Left hindlimb (tissue), 1 donor: Measurements from ENCODE around the gene EDN1.

Experiments
- DNase-seq: peaks from one replicate; pipeline ENCODE4 v3.0.0-alpha.2; 2018

EDN1 gene

DNA sequence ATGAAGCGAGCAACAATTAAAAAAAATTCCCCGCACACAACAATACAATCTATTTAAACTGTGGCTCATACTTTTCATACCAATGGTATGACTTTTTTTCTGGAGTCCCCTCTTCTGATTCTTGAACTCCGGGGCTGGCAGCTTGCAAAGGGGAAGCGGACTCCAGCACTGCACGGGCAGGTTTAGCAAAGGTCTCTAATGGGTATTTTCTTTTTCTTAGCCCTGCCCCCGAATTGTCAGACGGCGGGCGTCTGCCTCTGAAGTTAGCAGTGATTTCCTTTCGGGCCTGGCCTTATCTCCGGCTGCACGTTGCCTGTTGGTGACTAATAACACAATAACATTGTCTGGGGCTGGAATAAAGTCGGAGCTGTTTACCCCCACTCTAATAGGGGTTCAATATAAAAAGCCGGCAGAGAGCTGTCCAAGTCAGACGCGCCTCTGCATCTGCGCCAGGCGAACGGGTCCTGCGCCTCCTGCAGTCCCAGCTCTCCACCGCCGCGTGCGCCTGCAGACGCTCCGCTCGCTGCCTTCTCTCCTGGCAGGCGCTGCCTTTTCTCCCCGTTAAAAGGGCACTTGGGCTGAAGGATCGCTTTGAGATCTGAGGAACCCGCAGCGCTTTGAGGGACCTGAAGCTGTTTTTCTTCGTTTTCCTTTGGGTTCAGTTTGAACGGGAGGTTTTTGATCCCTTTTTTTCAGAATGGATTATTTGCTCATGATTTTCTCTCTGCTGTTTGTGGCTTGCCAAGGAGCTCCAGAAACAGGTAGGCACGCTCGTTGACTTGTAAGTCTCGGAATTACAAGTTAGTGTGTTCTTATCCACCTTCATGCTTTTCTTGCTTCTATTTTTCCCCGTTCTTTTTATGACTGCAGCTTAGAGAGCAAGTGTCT lies at the start of gene EDN1:
Gene EDN1, plus strand, starts transcription at position 429 of the 888 bp plus-strand sequence. Its CDS starts 269 bp downstream, at position 698.
- DNase-seq = peak; percentile 78

DNA sequence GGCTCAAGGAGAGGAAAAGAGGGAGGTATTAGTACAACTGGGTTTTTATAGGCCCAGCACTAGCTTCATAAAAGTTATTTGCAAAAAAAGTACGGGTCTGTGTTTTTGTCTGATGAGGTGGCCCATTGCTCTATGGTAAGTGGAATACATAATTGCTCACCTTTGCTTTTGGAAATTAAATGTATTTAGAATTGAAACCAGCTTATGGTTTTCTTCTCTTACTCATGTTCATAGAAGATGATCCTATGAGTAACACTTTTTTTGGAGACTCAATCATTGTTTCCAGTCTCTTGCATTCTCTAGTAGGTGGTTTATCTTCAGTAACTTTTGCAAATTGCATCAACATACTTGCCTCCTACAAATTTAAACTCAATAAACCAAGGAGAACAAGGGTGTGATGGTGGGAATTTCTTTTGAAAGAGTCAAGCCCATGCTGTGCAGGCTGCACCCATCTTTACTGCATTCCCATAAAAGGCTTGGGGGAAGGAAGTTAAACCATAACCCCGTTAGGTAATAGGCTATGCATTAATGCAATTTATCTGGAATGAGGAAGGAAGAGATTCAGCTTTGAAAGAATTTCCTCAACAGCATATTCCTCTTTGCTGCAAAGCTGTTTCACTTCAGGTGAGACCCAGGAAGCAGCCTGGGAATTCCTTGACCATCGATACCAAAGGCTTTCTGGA lies 48.5 kb upstream of the EDN1 start:
- no peak for DNase-seq

DNA sequence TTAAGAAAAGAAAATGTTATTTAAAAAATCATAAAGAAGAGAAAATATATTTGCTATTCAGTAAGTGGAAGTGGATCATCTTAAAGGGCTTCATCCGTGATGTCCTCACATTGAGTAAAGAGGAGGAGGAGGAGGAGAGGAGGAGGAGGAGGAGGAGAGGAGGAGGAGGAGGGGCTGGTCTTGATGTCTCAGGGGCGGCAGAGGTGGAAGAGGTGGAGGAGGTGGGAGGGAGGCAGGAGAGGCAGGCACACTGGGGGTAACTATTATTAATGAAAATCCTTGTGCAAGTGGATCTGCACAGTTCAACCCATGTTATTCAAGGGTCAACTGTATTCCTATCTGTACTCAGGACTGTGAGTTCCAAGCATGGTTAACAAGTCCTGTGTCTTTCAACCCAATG lies 47.0 kb upstream of the EDN1 start:
- DNase-seq = no peak

DNA sequence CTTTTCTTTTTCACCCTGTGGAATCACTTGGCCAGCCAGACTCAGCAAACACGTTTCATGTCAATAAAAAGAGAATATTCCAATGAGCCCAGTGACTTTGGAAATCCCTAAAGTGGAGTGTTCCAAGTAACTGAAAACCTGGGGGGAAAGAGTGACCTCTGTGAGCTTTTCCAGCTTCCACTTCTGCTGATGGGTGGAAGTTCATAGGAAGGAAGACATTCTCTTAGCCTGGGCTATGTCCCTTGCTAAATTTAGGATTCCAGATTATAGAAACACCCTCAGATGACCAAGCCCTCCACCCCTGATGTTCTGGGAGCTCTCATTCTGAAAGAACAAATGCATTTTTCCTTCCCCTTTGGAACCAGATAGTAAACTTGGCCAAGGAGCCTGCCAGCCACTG lies 44.8 kb upstream of the EDN1 start:
- DNase-seq = no peak

DNA sequence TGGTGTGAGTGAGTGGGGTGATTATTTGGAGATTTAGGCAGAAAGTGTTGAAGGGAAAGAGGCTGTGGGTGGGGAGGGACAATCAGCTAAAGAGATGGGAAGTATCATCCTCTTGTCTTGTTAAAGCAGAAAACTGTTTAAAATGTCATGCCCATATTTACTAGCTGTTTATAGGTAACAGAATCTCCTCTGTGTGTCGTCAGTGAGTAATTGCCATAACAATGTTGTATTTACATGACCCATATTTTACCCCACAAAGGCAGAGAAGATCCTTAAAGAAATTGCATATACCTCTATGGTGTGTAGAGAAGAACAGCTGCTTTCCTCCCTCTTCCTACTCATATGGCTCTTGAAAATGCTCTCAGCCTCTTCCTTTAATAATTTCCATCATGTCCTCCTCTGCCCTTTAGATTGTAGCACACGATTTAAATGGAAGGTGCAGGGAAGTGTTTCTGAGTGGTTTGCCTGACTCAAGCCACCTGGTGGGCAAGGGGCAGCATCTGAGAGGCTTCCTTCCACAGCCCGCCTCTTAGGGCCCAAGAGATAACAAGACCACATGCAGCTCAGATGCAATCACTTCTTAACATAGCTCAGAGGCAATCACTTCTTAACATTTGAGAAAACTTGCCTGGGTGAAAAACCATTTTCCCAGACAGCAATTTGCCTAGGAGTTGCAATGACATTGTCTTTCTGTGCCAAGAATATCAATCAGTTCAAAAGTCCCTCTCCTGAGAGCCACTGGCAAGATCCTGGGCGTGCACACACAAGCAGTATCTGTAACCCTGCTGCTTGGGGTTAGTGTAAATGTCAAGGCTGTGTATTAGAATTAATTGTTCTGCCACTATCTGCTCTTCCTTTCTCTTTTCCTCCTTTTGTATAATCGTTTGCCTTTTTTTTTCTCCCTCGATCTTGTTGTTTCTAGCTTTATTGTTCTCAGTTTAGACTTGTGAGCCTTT lies 44.1 kb upstream of the EDN1 start:
- no peak for DNase-seq

DNA sequence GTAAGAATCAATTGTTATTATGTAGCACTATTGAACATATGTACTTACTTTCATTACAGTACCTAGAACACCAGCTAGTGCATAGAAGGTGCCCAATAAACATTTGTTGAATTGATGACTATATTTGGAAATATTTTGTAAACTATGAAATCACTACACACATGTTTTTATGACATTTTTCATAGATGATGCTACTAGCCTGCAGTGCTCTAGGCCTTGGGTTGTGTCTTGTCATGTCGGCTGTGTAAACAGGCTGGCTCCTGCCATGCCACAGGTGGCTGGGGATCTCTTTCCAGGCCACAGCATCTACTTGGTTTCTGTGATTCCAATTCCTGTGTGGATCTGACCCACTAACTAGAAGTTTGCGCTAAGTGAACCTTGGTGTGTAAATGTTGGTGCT lies 43.3 kb upstream of the EDN1 start:
- DNase-seq = no peak

DNA sequence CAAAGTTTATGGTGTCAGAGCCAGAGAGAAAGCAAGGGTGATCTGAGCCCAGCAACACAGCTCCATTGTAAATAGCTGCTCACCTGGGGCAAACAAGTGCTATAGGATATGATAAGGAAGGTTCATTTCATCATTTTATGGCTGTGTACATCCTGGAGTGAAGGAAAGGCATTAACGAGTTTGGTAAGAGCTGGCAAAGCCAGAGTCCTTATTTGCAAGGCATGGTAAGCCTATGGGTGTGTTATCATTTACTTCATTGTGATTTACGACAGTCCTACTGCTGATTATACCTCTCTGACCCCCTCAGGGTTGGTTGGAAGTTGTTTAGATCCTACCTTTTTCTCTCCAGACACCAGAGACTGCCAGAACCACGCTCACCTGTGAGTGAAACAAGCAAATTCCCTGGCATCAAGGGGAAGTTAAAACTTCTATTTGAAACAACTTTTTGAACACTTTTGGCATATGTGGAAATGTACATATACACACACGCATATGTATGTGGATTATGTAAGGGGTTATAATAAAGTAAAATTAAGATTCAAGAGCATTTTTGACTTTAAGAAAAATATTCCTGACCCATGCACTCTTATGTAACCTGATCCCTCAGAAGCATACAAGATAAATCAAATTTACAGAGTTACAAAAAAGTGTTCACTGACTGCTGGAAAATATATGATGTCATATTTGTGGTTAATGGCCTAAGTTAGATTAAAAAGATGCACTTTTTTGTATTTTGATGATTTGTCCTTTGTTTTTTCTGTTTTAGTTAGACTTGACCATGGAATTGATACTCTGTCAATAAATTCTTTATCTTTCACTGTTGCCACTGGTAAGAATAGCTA lies 40.4 kb upstream of the EDN1 start:
- no peak for DNase-seq

DNA sequence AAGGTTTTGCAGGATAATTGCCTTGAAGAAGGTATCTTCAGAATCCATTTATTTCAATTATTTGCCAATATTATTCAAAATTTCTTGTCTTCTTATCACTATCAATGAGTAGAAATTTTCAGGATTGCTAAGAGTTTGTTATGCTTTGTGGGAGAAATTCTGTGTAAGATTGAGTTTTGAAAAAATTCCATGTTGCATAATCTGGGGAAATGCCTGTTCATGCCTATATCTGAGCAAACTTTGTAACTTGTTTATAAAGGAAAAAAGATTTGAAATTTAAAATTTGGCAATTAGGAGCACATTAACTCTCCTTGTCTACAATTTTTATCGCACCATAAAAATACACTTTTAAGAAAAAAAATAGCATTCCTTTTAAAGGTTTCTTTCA lies 39.8 kb upstream of the EDN1 start:
- no peak for DNase-seq

DNA sequence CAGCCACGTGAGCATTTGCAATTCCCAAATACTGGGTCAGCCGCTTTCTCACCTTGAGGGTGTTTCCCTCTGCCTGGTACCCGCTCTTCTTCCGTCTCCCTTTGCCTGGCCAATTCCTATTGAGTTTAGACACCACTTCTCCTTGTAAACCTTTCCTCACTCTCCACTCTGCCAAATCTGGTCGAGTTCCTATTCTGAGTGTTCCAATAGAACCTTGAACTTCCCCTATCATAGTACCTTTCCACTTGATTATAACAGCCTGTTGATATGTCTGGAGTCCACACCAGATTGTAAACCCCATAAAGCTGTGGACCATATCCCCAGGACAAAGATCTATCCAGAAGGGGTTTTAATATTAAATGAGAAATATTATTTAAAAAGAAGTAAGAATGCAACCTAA lies 36.0 kb upstream of the EDN1 start:
- no peak for DNase-seq

DNA sequence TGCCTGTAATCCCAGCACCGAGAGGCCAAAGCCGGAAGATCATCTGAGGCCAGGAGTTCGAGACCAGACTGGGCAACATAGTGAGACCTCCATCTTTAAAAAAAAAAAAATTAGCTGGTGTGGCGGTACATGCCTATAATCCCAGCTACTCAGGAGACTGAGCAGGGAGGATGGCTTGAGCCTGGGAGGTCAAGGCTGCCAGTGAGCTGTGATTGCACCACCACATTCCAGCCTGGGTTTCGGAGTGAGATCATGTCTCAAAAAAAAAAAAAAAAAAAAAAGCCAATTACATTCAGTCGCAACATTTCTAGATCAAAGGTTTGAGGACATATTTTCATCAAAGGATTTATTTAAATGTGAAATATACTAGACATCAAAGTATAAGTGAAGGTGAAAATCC lies 32.0 kb upstream of the EDN1 start:
- DNase-seq = no peak

DNA sequence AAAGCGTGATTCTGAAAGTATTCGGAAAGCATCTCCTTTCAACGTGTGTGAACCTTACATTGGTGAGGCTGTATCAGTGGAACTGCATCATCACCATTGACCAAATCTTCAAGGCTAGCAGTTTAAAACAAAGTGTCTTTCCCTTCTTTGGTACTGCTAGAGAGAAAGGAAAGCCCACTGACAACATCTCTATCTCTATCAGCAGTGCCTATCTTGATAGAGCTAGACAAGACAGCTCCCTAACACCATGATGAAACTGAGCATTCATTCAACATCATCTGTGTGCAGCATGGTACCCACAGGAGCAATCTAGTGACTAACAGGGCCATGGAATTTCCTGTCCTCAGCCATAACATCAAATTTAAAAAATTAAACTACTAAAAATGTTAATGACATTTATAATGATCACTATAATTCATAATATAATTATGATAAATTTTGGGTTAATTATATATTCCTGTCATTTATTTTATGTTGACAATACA lies 31.5 kb upstream of the EDN1 start:
- no peak for DNase-seq

DNA sequence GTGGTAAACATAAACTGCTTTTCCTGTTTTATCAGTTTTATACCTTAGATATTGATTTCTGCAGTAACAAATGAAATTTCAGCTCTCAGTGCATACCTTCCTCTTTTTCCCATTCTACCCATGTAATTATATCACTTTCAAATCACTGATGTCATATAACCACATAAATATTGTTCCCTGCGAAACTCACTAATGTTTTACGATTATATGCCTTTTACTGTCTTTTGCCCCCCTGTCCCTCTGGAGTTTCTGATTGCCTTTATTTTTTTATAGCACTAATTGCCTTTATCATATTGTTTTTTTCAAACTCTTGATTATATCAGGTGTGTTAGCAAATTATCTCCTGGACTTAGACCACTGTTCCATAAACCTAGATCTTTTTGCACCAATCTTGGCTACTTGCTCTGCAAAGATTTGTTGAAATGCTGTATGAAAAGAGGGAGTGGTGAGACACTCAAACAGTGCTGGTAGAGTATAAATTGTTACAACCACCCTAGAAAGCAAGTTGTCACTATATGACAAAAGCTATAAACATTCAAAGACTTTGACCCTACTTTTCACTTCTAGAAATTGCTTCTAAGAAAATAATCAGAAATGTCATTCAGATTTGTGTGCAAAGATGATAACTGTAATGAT lies 29.6 kb upstream of the EDN1 start:
- DNase-seq = no peak

DNA sequence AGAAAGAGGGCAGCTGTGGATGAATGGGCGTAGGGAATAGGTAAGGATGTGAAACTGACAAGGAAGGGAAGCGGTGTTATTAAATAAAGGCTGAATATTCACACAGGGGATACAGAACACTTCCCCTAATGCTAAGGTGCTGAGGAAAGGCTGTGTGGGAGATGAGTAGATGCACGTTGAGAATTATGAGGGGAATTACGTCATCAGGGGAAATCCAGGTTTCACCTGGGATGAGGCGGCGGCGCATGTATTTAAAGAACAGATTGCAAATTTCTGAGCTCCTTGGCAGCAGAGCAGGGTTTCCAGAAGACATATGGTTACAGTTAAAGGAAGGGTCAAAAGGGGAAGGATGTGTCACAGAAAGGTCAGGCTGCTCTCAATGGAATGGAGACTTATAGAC lies 28.7 kb upstream of the EDN1 start:
- no peak for DNase-seq

DNA sequence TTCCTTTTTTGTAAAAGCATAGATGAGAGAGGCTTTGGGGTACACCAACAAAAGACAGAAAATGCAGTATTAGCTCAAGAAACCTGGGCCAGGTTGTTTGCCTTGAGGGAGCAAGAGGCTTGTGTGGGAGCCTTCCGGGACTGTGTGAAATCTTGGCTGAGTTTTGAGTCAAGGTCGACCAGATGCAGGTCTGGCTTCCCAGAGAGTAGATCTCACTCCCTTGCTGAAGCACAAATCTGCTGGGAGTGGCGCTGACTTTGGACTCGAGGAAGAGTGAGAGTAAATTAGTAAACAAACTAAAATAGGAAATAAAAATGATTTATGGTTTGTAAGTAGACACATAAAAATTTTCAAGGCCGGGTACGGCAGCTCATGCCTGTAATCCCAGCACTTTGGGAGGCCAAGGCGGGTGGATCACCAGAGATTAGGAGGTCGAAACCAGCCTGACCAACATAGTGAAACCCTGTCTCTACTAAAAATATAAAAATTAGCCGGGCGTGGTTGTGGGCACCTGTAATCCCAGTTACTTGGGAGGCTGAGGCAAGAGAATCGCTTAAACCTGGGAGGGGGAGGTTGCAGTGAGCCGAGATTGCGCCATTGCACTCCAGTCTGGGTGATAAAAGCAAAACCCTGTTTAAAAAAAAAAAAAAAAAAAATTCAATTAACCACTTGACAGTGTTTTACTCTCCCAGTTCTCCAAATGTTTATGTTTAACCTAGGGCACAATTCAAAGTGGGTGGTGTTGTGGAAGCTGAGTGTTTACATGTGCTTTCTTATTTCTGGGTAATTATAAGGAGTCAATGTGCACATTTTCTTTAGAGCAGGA lies 27.7 kb upstream of the EDN1 start:
- no peak for DNase-seq

DNA sequence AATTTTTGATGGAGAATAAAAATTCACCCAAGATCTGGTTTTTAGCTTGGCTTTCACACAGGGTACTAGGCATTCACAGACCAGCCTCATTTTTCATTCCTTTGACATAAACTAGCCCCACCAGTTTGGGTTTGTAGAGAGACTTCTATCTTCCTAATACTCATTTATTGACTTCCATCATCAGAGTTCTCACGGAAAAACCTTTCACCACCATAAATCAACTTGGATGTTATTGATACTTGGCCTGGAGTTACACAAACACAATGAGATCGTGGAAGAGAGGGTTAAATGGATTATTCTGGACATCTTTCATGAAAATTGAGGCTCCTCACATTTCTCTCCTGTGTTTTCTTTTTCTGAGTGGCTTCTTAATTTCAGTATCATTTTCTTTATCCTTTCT lies 26.8 kb upstream of the EDN1 start:
- DNase-seq = no peak

DNA sequence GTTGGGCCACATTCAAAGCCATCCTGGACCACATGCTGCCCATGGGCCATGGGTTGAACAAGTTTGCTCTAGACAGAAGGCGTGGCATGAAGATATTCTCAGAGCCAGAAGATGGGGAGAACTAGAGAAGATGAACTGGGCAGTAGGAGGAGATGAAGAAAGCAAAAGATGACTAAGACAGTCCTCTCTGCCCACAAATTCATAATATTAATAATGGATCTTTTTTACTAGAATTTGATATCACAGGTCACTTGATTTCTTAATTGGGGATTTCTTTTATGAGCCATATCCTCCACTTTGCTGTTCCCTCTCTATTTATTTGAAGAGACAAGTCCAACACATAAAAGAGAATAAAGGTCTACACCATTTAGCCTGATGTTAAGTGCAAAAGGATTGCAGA lies 25.5 kb upstream of the EDN1 start:
- no peak for DNase-seq

DNA sequence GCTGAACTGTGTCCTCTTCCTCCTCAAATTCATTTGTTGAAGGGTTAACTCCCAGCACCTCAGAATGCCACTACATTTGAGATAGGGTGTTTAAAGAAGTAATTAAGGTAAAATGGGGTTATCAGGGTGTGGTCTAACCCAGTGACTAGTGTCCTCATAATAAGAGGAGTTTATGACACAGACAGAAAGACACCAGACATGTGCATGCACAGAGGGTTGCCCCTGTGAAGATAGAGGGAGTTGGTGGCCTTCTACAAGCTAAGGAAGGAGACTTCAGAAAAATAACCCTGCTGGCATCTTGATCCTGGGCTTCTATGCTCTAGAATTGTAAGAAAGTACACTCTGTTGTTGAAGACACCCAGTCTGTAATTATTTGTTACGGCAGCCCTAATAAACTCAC lies 24.9 kb upstream of the EDN1 start:
- DNase-seq = no peak

DNA sequence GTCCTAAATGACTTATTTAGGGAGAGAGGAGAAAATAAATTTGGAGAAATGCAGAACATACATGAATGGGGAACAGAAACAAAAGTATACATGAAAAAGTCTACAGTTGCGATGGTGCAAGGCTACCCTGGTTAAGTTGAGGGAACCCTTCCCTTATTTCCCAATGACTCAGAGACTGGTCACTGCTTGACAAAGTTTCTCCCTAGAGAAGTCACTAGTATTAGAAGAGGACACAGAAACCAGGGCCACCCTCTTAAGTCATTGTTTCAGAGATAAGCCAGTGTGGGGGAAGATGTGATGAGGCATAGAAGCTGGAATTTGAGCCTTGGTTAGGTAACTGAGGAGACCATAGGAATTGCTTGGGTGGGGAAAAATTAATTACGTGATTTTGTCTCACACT lies 24.4 kb upstream of the EDN1 start:
- DNase-seq = no peak

DNA sequence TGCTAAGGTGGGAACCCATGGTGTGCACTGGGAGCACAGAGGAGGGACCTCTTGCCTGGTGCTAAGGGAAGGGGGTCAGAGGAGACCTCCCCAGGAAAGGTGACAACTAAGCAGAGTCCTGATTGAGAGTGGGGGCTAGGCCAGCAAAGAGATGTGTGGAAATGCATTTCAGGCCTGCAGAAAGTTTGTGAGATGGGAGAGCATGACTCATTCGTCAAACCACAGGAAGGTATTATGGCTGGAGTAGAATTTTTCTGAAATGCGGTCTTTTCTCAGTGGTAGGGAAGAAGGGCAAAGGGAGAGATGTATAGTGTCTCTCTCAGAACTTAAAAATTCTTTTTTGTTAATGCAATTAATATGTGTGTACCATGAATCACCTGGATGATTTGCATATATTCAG lies 23.6 kb upstream of the EDN1 start:
- DNase-seq = no peak

DNA sequence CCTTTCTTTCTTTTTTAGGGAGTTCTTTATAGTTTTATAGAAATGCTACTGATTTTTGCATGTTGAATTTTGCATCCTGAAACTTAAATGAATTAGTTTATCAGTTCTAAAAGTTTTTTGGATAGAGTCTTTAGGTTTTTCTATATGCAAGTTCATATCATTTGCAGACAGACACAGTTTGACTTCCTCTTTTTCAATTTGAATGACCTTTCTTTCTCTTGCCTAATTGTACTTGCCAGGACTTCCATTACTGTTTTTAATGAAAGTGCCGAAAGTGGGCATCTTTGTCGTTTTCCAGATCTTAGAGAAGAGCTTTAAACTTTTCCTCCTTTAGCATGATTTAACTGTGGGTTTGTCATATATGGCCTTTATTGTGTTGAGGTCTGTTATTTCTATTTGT lies 21.1 kb upstream of the EDN1 start:
- no peak for DNase-seq
